HUES6 (cell line): Measurements from ENCODE around the gene TRMT112.
A peak's percentile ranks its signal among the peaks of the same experiment; 100 is the strongest.

ENCODE experiments used
- H3K27ac ChIP-seq: 2 replicates; pipeline ENCODE4 v1.7.0; 2013; ENCODE audit warnings: low read depth, mild to moderate bottlenecking, low read length, inconsistent platforms
- H3K27me3 ChIP-seq: 2 replicates; pipeline ENCODE4 v1.6.1; 2013; ENCODE audit warnings: low read length; ENCODE audit not compliant: control insufficient read depth, insufficient read depth
- H3K36me3 ChIP-seq: 2 replicates; pipeline ENCODE4 v1.6.1; 2013; ENCODE audit warnings: low read length; ENCODE audit not compliant: control insufficient read depth, insufficient read depth
- H3K4me1 ChIP-seq: 2 replicates; pipeline ENCODE4 v1.6.1; 2013; ENCODE audit warnings: low read length; ENCODE audit not compliant: control insufficient read depth, insufficient read depth
- H3K4me3 ChIP-seq: 2 replicates; pipeline ENCODE4 v1.5.1; 2013; ENCODE audit warnings: low read depth, low read length
- H3K9ac ChIP-seq: one replicate; pipeline ENCODE4 v1.6.1; 2013; ENCODE audit warnings: mild to moderate bottlenecking, low read length
- H3K9me3 ChIP-seq: 2 replicates; pipeline ENCODE4 v1.6.1; 2013; ENCODE audit warnings: low read depth, low read length; ENCODE audit not compliant: control insufficient read depth, insufficient read depth

TRMT112 gene

GRCh38 chr11:64339754-64340408, 22.5 kb upstream of the TRMT112 start, which contains the start of gene CCDC88B:
TSS of gene CCDC88B (plus strand) at chr11:64340204. CDS start at chr11:64340267, 63 bp downstream.
- peak within 1 kb of the TSS; percentile 76 for H3K4me3 ChIP-seq
- H3K9me3 ChIP-seq, result no peaks in the 10 kb centered on the region
- H3K27me3 ChIP-seq, result no peaks in the 10 kb centered on the region
- no peak within 1 kb of the TSS for H3K9ac ChIP-seq
- no peak within 1 kb of the TSS for H3K27ac ChIP-seq
- no peaks in the 10 kb centered on the region for H3K36me3 ChIP-seq
- H3K4me1 ChIP-seq, result peaks cover 20% of the 10 kb centered on the region

- peaks cover 20% of the 10 kb centered on the region for H3K4me1 ChIP-seq
- H3K9ac ChIP-seq, result no peak overlapping the region
- H3K36me3 ChIP-seq, result no peaks in the 10 kb centered on the region
- no peaks in the 10 kb centered on the region for H3K9me3 ChIP-seq
- no peak overlapping the region for H3K4me3 ChIP-seq
- no peaks in the 10 kb centered on the region for H3K27me3 ChIP-seq
- no peak overlapping the region for H3K27ac ChIP-seq
These were observed 21.9 kb upstream of the TRMT112 start for GRCh38 chr11:64339286-64339685.

- Histone ChIP-seq H3K27ac (no peak overlapping the region), H3K9me3 (no peaks in the 10 kb centered on the region), H3K4me1 (peaks cover 20% of the 10 kb centered on the region), H3K36me3 (no peaks in the 10 kb centered on the region), H3K27me3 (no peaks in the 10 kb centered on the region), H3K4me3 (no peak overlapping the region), H3K9ac (no peak overlapping the region)
These were observed 21.4 kb upstream of the TRMT112 start for GRCh38 chr11:64338716-64339115.

- no peak overlapping the region for H3K27ac ChIP-seq
- H3K4me3 ChIP-seq, result no peak overlapping the region
- H3K9ac ChIP-seq, result no peak overlapping the region
- no peaks in the 10 kb centered on the region for H3K27me3 ChIP-seq
- H3K36me3 ChIP-seq, result no peaks in the 10 kb centered on the region
- no peaks in the 10 kb centered on the region for H3K9me3 ChIP-seq
- H3K4me1 ChIP-seq, result peaks cover 12% of the 10 kb centered on the region
These were observed 20.3 kb upstream of the TRMT112 start for GRCh38 chr11:64337538-64338249.

- H3K36me3 ChIP-seq, result no peaks in the 10 kb centered on the region
- H3K9ac ChIP-seq, result no peak overlapping the region
- no peak overlapping the region for H3K27ac ChIP-seq
- H3K9me3 ChIP-seq, result no peaks in the 10 kb centered on the region
- no peak overlapping the region for H3K4me3 ChIP-seq
- H3K4me1 ChIP-seq, result peaks cover 16% of the 10 kb centered on the region
- no peaks in the 10 kb centered on the region for H3K27me3 ChIP-seq
These were observed 17.7 kb upstream of the TRMT112 start for GRCh38 chr11:64334764-64335735.

- no peak overlapping the region for H3K4me3 ChIP-seq
- H3K4me1 ChIP-seq, result peaks cover 16% of the 10 kb centered on the region
- H3K36me3 ChIP-seq, result no peaks in the 10 kb centered on the region
- H3K27ac ChIP-seq, result no peak overlapping the region
- H3K27me3 ChIP-seq, result no peaks in the 10 kb centered on the region
- no peaks in the 10 kb centered on the region for H3K9me3 ChIP-seq
- no peak overlapping the region for H3K9ac ChIP-seq
These were observed 16.2 kb upstream of the TRMT112 start for GRCh38 chr11:64333556-64333955.

- Histone ChIP-seq H3K36me3 (no peaks in the 10 kb centered on the region), H3K9ac (peak overlapping the region; percentile 0), H3K27me3 (no peaks in the 10 kb centered on the region), H3K4me1 (peaks cover 16% of the 10 kb centered on the region), H3K4me3 (no peak overlapping the region), H3K27ac (no peak overlapping the region), H3K9me3 (no peaks in the 10 kb centered on the region)
These were observed 14.4 kb upstream of the TRMT112 start for GRCh38 chr11:64331569-64332371.

GRCh38 chr11:64330888-64331287, 13.5 kb upstream of the TRMT112 start:
- Histone ChIP-seq H3K9me3 (no peaks in the 10 kb centered on the region), H3K36me3 (no peaks in the 10 kb centered on the region), H3K4me1 (peaks cover 16% of the 10 kb centered on the region), H3K27me3 (no peaks in the 10 kb centered on the region), H3K27ac (no peak overlapping the region), H3K9ac (no peak overlapping the region), H3K4me3 (no peak overlapping the region)

- Histone ChIP-seq H3K4me3 (no peak overlapping the region), H3K9me3 (no peaks in the 10 kb centered on the region), H3K27ac (no peak overlapping the region), H3K36me3 (peaks cover 2% of the 10 kb centered on the region; the same call in 1 of the 2 replicates), H3K27me3 (no peaks in the 10 kb centered on the region), H3K9ac (no peak overlapping the region), H3K4me1 (peaks cover 33% of the 10 kb centered on the region)
These were observed 10.6 kb upstream of the TRMT112 start for GRCh38 chr11:64327993-64328392.

GRCh38 chr11:64327375-64327774, 10.0 kb upstream of the TRMT112 start:
- no peak overlapping the region for H3K4me3 ChIP-seq
- H3K9me3 ChIP-seq, result no peaks in the 10 kb centered on the region
- no peaks in the 10 kb centered on the region for H3K27me3 ChIP-seq
- peaks cover 9% of the 10 kb centered on the region for H3K36me3 ChIP-seq
- H3K9ac ChIP-seq, result no peak overlapping the region
- no peak overlapping the region for H3K27ac ChIP-seq
- peaks cover 39% of the 10 kb centered on the region for H3K4me1 ChIP-seq
